Natural killer cell treated with Interleukin-12 subunit alpha and Interleukin-12 subunit beta and Interleukin-15 and Interleukin-18, amount 100 ng/mL, for 72 hours (primary cell): ENCODE measurements around the gene PBX4. TPM values are rescaled to one million over a fixed set of nuclear protein-coding genes. Genes with fewer than 3 reads are reported as not detected.

ENCODE experiments used
- ATAC-seq, 2 donors: fragments of 150-1000 bp; cut with Tn5 transposase in 1 of 2; sonication (Bioruptor Pico), chemical (Tn5 transposase) in 1 of 2; 2 replicates each; pipeline ENCODE4 v1.10.0; 2021
- DNase-seq: peaks from one replicate; pipeline ENCODE4 v3.0.0; 2022; ENCODE audit warnings: low spot score
- H3K27ac Mint-ChIP-seq, 2 donors: 1 replicate in 1 of 2; 2 replicates in 1 of 2; pipeline ENCODE4 v1.8.0; 2022; ENCODE audit warnings: mixed read lengths in 2 of 2, mild to moderate bottlenecking in 1 of 2, moderate library complexity in 1 of 2
- H3K27me3 Mint-ChIP-seq, 2 donors: 1 replicate in 1 of 2; 2 replicates in 1 of 2; pipeline ENCODE4 v1.8.0; 2022; ENCODE audit warnings: mixed read lengths in 2 of 2
- H3K36me3 Mint-ChIP-seq: one replicate; pipeline ENCODE4 v1.8.0; 2022; ENCODE audit warnings: mixed read lengths
- H3K4me1 Mint-ChIP-seq, 2 donors: 1 replicate in 1 of 2; 2 replicates in 1 of 2; pipeline ENCODE4 v1.8.0; 2022; ENCODE audit warnings: low read depth in 2 of 2, mixed read lengths in 2 of 2, mild to moderate bottlenecking in 1 of 2
- H3K4me3 Mint-ChIP-seq: one replicate; pipeline ENCODE4 v1.8.0; 2022; ENCODE audit warnings: mixed read lengths
- H3K9me3 Mint-ChIP-seq: 2 replicates; pipeline ENCODE4 v1.8.0; 2022; ENCODE audit warnings: mixed read lengths
- total RNA-seq, 2 donors: library from RNA; stranded (reverse); gene quantifications; one replicate each; pipeline ENCODE4 v1.2.3, GENCODE V29; 2022

The PBX4 gene
- total RNA-seq, 2 donors from 2014 or later, result 26.3 to 80.1 TPM

DNA sequence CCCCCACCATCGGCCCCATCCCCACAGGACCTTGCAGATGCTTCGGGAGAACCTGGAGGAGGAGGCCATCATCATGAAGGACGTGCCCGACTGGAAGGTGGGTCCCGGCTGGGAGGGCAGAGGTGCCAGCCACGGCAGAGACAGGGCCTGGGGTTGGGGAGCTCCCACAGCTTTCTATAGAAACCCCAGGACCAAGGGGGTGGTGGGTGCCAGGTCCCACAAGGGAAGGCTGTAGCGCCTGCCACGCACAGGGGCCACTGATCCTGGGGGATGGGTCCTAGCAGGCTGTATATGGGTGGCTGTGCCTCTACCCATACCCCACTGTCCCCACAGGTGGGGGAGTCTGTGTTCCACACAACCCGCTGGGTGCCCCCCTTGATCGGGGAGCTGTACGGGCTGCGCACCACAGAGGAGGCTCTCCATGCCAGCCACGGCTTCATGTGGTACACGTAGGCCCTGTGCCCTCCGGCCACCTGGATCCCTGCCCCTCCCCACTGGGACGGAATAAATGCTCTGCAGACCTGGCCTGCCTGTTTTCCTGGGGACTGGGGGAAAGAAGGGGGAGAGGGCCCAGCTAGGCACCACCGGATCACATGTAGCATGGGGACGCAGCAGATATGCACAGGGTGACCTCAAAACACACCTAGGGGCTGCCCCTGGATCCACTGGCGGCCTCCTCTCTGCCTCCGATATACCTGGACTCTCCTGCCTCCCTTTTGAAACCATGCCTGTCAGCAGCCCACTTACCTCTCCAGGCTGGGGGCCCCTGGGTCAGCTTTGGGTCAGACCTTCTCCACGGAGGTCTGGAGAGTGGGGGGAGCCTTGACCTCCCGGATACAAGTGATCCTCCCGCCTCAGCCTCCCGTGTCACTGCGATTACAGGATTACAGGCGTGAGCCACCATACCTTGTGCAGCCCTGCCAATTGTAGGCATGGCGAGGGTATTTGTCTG lies 90.5 kb downstream of the PBX4 start:
- peaks cover 3 to 6% of the 10 kb centered on the region in 2 donors for H3K4me1 Mint-ChIP-seq

DNA sequence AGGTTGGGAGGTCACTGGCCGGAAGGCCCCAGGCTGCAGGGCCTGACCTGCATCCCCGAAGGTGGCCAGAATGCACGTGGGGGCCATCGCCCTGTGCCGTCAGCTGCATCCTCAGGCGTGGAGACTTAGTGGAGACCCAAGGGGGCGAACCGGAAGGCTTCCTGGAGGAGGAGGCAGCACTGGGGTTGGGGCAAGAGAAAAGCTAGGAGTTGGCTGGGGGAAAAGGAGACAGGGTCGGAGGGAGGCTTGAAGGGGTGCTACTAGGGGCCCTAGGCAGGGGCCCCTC lies 91.2 kb downstream of the PBX4 start:
- no peak for ATAC-seq

More for the DNA sequence above, 90.5 kb downstream of the PBX4 start:
- DNase-seq (no peak), ATAC-seq (peak in 1 of 2 donors; percentile 7)
- H3K27me3 Mint-ChIP-seq, result no peaks in the 10 kb centered on the region
- no peaks in the 10 kb centered on the region for H3K9me3 Mint-ChIP-seq
- H3K36me3 Mint-ChIP-seq, result no peaks in the 10 kb centered on the region
- H3K27ac Mint-ChIP-seq, result no peak overlapping the region
- no peak overlapping the region for H3K4me3 Mint-ChIP-seq

DNA sequence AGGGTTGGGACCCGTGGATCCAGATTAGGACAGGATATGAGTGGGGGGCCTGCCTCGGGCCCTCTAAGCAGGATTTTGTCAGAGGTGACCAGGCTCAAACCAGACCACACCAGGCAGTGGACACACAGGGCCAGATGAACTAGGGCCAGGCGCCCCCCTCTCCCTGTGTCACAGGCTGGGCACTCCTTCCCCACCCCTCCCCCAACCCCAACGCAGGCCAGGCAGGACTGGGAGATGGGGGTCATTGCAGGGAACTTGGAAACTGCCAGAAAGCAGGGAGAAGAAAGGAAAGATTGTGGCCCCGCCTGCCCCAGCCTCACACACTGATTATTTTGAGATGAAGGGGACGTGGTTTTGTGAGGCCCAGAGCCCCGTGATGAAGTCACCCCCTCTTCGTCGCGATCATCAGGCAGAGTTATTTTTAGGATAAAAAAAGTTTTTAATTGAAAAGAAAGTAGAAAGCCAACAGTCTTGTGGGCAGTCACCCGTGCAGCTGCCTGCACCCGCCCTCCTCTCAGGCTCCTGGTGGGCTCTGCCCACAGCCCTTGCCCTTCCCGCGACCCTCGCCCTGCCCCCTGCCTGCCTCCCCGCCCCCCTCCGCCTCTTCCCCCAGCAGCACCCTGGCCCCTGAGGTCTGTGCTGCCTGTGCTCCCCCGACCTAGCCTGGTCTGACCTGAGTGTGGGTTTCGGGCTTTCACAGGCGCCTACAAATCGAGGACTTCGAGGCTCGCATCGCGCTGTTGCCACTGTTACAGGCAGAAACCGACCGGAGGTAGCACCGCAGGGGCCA lies 91.7 kb downstream of the PBX4 start:
- no peaks in the 10 kb centered on the region for H3K36me3 Mint-ChIP-seq
- no peak overlapping the region for H3K27ac Mint-ChIP-seq
- no peaks in the 10 kb centered on the region for H3K27me3 Mint-ChIP-seq

More for the DNA sequence above, 91.2 kb downstream of the PBX4 start:
- no peaks in the 10 kb centered on the region for H3K27me3 Mint-ChIP-seq
- no peaks in the 10 kb centered on the region for H3K36me3 Mint-ChIP-seq
- no peak overlapping the region for H3K4me3 Mint-ChIP-seq
- H3K27ac Mint-ChIP-seq, result no peak overlapping the region
- H3K4me1 Mint-ChIP-seq, result peaks cover 5 to 6% of the 10 kb centered on the region in 2 donors
- DNase-seq, result no peak
- H3K9me3 Mint-ChIP-seq, result no peaks in the 10 kb centered on the region

DNA sequence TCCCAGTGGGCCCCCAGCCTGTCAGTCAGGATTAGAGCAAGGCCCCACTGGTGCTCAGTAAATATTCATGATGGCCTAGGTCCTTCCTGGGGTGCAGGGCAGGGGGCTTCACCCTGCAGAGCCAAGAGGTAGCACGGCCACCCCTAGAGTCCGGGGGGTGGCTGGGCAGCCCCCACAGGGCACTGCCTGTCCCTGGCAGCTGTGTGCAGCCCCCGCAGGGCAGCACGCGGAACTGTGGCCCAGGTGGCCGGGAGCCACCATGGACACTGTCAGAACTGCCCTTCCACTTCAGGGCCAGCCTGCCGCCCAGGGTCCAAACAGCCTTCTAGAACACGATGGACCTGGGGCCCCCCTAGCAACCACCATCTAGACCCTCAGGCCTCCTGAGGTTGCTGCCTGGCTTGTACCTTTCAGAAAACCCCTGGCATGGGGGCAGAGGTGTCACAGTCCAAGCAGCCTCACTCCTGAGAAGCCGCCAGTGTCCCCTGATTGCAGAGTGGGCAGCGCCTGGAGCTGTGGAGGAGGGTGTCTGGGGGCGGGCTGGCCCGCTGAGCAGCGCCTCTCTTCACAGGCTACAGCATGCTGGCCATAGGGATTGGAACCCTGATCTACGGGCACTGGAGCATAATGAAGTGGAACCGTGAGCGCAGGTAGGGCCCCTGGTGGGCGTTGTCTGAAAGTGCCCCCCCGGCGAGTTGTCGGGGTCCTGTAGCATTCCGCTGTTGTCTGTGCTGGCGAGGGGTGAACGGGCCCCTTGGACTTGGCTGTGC lies 92.7 kb downstream of the PBX4 start:
- Mint-ChIP-seq H3K4me1 (peaks cover 3 to 5% of the 10 kb centered on the region in 2 donors), H3K27ac (no peak overlapping the region)

More for the DNA sequence above, 91.7 kb downstream of the PBX4 start:
- Mint-ChIP-seq H3K4me1 (peaks cover 0 to 3% of the 10 kb centered on the region in 2 donors), H3K4me3 (no peak overlapping the region), H3K9me3 (no peaks in the 10 kb centered on the region)
- DNase-seq (no peak), ATAC-seq (no peak)

DNA sequence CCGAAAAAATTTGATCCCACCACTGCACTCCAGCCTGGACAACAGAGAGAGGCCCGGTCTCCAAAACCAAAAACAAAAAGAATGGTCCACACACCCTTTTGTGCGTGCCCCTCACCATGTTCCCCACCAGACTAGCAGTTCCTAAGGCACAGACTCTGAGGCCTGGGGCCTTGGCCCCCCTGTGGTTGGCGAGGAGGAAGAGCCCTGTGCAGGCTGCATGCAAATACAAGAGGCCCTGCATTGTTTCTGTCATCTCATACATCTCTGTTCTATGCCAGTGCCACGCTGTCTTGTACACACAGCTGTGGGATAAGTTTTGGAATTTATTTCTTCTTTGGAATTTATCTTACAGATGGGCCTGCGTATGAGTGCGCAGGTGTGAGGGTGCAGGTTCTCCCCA lies 94.4 kb downstream of the PBX4 start:
- peaks cover 6% of the 10 kb centered on the region for H3K36me3 Mint-ChIP-seq
- no peak overlapping the region for H3K27ac Mint-ChIP-seq

More for the DNA sequence above, 92.7 kb downstream of the PBX4 start:
- DNase-seq, result no peak
- peaks cover 1% of the 10 kb centered on the region for H3K36me3 Mint-ChIP-seq
- H3K27me3 Mint-ChIP-seq, result no peaks in the 10 kb centered on the region
- H3K9me3 Mint-ChIP-seq, result no peaks in the 10 kb centered on the region
- no peak overlapping the region for H3K4me3 Mint-ChIP-seq
- ATAC-seq, result no peak

DNA sequence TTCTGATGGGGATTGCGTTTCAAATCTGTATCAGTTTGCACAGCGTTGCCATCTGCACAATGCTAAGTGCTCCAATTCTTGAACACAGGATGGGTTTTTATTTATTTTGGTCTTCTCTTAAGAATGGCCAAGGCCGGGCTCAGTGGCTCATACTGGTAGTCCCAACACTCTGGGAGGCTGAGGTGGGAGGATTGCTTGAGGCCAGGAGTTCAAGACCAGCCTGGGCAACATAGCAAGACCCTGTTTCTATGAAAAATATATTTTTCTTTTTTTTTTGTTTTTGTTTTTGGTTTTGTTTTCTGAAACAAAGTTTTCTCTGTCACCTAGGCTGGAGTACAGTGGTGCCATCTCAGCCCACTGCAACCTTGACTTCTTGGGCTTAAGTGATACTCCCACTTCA lies 95.3 kb downstream of the PBX4 start:
- Mint-ChIP-seq H3K9me3 (no peaks in the 10 kb centered on the region), H3K27me3 (no peaks in the 10 kb centered on the region), H3K4me1 (peaks cover 15 to 19% of the 10 kb centered on the region in 2 donors), H3K27ac (no peak overlapping the region), H3K4me3 (no peak overlapping the region), H3K36me3 (peaks cover 6% of the 10 kb centered on the region)
- no peak for DNase-seq
- ATAC-seq, result no peak

More for the DNA sequence above, 94.4 kb downstream of the PBX4 start:
- H3K4me1 Mint-ChIP-seq, result peaks cover 15 to 19% of the 10 kb centered on the region in 2 donors
- H3K27me3 Mint-ChIP-seq, result no peaks in the 10 kb centered on the region
- DNase-seq (no peak), ATAC-seq (no peak)
- H3K4me3 Mint-ChIP-seq, result no peak overlapping the region
- no peaks in the 10 kb centered on the region for H3K9me3 Mint-ChIP-seq

DNA sequence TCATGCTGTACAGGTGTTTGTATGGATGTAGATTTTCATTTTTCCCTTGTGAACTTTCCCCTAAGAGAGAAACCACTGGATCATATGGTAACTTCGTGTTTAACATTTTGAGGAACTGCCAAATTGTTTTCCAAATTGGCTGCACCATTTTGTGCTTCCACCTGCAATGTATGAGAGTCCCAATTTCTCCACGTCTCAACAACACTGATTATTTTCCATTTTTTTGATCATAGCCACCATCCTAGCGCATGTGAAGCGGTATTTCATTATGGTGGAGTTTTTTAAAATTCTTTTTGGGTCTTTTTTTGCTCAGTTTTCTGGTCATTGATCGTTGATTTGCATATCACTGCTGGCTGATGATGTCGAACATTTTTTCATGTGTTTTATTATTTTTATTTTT lies 97.5 kb downstream of the PBX4 start:
- no peak overlapping the region for H3K4me3 Mint-ChIP-seq
- H3K27ac Mint-ChIP-seq, result no peak overlapping the region
- ATAC-seq, result no peak
- H3K4me1 Mint-ChIP-seq, result peaks cover 19 to 20% of the 10 kb centered on the region in 2 donors
- DNase-seq, result no peak
- no peaks in the 10 kb centered on the region for H3K9me3 Mint-ChIP-seq
- H3K27me3 Mint-ChIP-seq, result no peaks in the 10 kb centered on the region
- peaks cover 6% of the 10 kb centered on the region for H3K36me3 Mint-ChIP-seq

DNA sequence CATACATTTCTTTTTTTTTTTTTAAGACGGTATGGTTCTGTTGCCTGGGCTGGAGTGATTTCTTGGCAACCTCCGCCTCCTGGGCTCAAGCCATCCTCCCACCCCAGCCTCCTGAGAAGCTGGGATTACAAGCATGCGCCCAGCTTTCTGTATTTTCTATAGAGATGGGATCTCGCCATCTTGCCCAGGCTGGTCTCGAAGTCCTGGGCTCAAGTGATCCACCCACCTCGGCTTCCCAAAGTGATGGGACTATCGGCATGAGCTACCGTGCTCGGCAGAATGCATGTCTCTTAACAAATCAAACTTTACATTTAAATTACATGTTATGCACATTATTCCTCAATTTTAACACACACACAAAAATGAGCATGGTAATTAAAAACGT lies 101.3 kb downstream of the PBX4 start:
- Mint-ChIP-seq H3K4me3 (peak overlapping the region; percentile 93), H3K9me3 (no peaks in the 10 kb centered on the region), H3K4me1 (peaks cover 19 to 20% of the 10 kb centered on the region in 2 donors), H3K27me3 (no peaks in the 10 kb centered on the region), H3K27ac (no peak overlapping the region), H3K36me3 (peaks cover 6% of the 10 kb centered on the region)
- no peak for DNase-seq
- no peak for ATAC-seq

DNA sequence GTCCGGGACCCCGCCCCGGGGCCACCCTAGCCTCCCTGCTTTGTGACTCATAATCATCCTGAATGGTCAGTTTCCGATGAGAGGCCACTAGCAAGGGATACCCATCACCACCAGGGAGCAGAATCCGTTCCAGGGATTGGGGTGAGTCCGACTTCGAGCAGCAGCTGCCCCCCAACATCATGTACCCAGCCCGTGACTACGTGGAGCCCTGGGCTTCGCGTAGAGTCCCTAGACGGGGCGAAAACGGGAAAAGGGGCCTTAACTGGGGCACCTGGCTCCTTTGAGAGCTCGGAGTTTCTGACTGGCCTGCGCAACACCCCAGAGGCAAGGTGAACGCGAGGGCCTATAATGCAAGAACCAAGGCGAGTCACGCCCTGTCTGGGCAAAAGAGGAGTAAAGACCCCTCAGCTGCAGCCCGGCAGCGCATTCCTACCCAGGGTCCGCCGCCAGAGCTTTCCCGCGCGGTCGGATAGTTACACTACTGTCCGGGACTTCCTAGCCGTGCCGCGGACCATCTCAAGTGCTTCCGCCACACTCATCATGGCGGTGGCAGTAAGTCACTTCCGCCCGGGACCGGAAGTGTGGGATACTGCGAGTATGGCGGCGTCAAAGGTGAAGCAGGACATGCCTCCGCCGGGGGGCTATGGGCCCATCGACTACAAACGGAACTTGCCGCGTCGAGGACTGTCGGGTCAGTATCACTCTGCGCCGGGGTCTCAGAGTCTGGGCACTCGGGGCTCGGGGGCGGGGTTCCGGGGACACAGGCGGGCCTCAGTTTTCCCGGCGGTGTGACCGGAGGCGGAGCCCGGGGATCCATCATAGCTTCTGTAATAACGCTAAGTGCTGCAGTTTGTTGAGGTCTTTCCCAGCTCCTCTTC lies 102.6 kb downstream of the PBX4 start, which contains the start of gene NDUFA13:
TSS of gene NDUFA13 (plus strand) at position 584 of the 878 bp plus-strand sequence. CDS start at position 598, 14 bp downstream.
- peak within 1 kb of the TSS; percentile 93 for H3K4me3 Mint-ChIP-seq

DNA sequence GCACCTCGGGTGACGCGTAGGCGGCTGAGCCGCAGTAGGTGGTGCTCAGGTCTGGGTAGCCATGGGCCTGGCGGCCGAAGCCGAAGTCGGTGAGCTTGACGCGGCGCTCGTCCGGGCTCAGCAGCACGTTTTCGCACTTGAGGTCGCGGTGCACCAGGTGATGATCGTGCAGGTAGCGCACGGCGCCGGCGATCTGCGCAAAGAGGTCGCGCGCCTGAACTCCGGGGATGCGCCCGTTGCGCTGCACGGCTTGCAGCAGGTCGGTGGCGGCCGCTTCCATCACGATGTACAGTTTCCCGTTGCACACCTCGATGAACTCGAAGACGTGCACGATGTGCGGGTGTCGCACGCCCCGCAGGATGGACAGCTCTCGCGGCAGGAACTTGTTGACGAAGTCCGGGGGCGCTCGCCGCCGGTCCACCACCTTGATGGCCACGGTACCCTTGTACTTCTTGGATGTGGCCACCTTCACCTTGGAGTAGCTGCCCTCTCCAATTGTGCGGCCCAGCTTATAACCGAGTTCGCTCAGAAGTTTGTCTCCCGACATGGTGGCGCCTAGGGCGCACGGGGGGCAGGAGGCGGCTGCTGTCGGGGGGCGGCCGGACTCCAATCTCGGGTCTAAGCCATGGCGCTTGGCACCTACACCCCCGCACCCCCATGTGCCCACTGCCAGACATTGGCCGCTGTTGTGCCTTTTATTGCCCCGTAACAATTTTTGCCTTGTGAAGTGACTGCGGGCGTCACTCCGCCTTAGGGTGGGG lies 103.4 kb downstream of the PBX4 start, which contains the start of gene TSSK6:
TSS of gene TSSK6 (minus strand) at position 668 of the 761 bp plus-strand sequence. CDS start at position 547, 121 bp downstream.
- no peak for DNase-seq
- H3K27me3 Mint-ChIP-seq, result no peaks in the 10 kb centered on the region
- ATAC-seq, result no peak
- no peaks in the 10 kb centered on the region for H3K9me3 Mint-ChIP-seq
- peak within 1 kb of the TSS; percentile 84 to 92 for H3K27ac Mint-ChIP-seq
- H3K36me3 Mint-ChIP-seq, result no peaks in the 10 kb centered on the region
- peak within 1 kb of the TSS; percentile 93 for H3K4me3 Mint-ChIP-seq
- H3K4me1 Mint-ChIP-seq, result peaks cover 8 to 14% of the 10 kb centered on the region in 2 donors

More for the DNA sequence above, 102.6 kb downstream of the PBX4 start, which contains the start of gene NDUFA13:
- Mint-ChIP-seq H3K27ac (peak within 1 kb of the TSS; percentile 84 to 92), H3K27me3 (no peaks in the 10 kb centered on the region), H3K9me3 (no peaks in the 10 kb centered on the region), H3K4me1 (peaks cover 16 to 19% of the 10 kb centered on the region in 2 donors), H3K36me3 (peaks cover 6% of the 10 kb centered on the region)
- peak; percentile 93 for DNase-seq
- peak; percentile 95 to 97 for ATAC-seq

DNA sequence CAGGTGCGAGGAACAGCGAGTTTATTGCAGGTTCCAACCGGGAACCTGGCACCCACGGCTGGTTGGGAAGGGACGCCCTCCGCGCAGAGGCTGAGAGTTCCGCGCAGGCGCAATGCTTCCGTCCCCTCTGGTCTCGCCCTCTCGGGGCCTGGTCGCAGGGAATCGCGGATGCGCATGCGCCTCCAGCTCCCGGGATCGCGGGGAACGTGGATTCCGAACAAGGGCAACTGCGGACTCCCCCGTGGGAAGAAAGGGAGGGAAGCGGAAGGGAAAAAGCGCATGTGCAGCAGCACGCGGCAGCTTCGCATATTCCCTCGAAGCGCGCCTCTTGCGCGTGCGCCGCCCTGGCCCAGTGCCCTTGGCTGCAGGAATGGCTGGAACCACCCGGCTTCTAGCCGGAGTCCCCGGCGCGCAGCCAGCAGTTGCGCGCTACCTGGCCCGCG lies 104.3 kb downstream of the PBX4 start:
- no peak overlapping the region for H3K27ac Mint-ChIP-seq
- H3K36me3 Mint-ChIP-seq, result no peaks in the 10 kb centered on the region
- H3K27me3 Mint-ChIP-seq, result no peaks in the 10 kb centered on the region
- no peak overlapping the region for H3K4me3 Mint-ChIP-seq
- no peaks in the 10 kb centered on the region for H3K9me3 Mint-ChIP-seq
- no peak for DNase-seq
- peaks cover 1 to 10% of the 10 kb centered on the region in 2 donors for H3K4me1 Mint-ChIP-seq
- no peak for ATAC-seq

DNA sequence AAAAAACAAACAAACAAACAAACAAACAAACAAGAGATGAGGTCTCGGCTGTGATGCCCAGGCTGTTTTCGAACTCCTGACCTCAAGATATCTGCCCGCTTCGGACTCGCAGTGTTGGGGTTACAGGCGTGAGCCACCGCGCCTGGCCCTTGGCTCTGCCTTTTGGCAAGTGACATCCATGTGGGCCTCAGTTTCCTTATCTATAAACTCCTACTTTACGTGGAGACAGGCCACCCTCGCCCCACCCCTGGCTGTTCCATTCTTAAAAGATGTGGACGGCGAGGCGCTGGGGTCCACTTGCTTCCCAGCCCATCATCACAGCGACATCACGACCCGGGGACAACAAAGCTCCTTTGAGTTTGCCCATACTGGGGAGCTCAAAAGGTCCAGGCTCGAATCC lies 104.8 kb downstream of the PBX4 start:
- Mint-ChIP-seq H3K4me3 (no peak overlapping the region), H3K36me3 (no peaks in the 10 kb centered on the region), H3K27me3 (no peaks in the 10 kb centered on the region), H3K27ac (no peak overlapping the region), H3K9me3 (no peaks in the 10 kb centered on the region), H3K4me1 (peaks cover 0 to 8% of the 10 kb centered on the region in 2 donors)
- ATAC-seq (no peak), DNase-seq (no peak)
